HG03108 (cell line): ENCODE results near the gene PBOV1.

Source experiments
- ATAC-seq: cut with Tn5 transposase; IDR thresholded peaks from one replicate; pipeline ENCODE4 v1.9.1; 2021; ENCODE audit warnings: moderate library complexity; ENCODE audit not compliant: unreplicated experiment

PBOV1 gene

DNA sequence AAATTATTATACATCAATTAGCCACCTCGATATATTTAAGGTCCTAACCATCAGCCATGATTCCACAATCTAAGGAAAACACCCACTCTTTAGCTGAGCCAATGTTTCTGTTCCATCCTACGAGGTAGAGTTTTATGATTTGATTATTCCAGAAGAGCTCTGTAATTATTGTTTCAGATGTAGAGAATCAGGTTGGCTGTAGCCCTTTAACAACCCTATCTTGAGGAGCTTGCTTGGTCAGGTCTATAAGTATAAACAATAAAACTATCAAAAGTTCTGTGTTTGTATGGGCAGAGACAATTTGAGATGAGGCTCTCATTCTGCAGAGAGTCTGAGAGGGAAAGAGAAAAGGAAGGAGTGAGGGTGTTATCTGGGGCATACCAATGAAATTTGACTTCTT is at the start of gene PBOV1:
Gene PBOV1 (minus strand): TSS at position 43 of the 400 bp plus-strand sequence. CDS start 96 bp downstream, outside the sequence.
- no peak for ATAC-seq

DNA sequence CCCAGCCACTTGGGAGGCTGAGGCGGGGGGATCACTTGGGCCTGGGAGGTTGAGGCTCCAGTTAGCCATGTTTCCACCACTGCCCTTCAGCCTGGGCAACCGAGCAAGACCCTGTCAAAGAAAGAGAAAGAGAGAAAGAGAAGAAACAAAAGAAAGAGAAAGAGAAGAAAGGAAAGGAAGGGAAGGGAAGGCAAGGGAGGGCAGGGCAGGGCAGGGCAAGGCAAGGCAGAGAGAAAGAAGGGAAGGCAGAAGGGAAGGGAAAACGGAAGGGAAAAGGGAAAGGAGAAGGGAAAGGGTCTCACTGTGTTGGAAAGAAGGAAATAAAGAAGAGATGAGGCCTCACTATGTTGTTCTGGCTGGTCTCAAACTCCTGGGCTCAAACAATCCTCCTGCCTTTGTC is 47.8 kb upstream of the PBOV1 start:
- ATAC-seq, result no peak

DNA sequence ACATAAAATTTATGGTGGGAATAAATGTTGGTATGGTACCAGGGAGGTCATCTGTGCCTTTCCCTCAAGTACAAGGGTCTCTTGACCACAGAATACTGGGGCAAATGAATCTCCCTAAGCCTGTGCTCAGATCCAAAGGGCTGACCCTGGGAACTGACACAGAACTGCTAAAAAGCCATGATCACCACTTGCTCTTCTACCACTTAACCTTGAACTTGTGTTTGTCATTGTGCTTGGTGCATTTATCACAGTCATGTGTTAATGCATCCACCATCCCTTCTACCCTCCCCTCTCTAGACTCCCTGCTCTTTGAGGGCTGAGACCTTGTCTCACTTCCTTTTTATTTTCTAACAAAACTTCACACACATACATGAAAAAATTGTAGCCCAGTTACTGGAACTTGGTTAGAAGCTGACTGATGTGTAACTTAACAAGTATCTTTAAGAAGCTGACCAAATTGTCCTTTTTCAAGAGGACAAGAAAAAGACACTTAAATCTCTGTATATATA is 46.1 kb upstream of the PBOV1 start:
- ATAC-seq, result no peak

DNA sequence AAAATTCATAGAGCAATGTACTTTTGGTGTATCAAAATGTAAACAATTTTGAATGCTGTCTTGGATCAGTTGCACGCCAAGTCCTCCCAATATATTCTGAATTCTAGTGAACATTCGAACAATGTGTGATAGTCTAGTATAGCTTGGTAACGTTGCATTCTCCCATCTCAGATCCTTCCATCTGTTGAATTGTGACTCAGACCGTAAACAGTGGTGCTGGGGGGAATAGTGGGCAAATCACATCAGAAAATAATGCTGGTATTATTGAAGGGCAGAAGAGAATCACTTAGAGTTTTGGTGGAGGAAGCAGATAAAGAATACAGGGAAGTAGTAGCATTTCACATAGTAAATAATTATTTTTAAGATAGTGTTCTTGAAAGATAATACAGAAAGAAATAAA is 45.7 kb upstream of the PBOV1 start:
- no peak for ATAC-seq

- ATAC-seq, result no peak
Observed at GRCh38 chr6:138261116-138261780, 43.0 kb upstream of the PBOV1 start.

DNA sequence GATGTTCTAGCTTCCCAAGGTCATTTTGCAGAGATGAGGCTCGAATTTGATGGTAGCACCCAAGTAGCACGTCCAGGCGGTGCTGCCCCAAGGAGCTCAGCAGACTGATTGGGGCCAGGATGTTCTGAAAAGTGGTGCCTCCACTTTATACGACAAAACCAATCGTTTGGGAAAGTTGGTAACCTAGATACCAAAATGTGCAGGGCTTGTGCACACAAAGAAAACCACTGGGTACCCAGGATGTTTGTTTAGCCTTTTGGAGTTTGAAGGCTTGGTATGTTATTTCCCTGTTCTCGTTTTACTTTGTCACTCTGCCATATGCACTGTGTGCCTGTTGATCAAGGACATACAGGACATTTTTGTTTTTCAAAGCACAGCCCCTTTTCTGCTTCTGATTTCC is 40.7 kb upstream of the PBOV1 start:
- no peak for ATAC-seq

GRCh38 chr6:138258197-138258596 is 39.9 kb upstream of the PBOV1 start:
- ATAC-seq, result no peak

- ATAC-seq, result no peak
Observed at GRCh38 chr6:138257638-138258040, 39.3 kb upstream of the PBOV1 start.

DNA sequence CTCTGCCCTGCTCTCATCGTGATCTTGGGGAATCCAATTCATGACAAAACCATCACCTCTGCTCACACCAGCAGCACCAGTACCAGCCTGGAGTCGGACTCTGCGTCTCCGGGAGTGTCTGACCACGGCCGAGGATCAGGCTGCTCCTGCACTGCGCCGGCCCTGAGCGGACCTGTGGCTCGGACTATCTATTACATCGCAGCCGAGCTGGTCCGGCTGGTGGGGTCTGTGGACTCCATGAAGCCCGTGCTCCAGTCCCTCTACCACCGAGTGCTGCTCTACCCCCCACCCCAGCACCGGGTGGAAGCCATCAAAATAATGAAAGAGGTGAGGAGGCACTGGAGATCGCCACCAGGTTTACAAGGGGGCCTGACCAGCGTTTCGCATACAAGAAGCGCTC is 37.2 kb upstream of the PBOV1 start:
- ATAC-seq, result no peak

DNA sequence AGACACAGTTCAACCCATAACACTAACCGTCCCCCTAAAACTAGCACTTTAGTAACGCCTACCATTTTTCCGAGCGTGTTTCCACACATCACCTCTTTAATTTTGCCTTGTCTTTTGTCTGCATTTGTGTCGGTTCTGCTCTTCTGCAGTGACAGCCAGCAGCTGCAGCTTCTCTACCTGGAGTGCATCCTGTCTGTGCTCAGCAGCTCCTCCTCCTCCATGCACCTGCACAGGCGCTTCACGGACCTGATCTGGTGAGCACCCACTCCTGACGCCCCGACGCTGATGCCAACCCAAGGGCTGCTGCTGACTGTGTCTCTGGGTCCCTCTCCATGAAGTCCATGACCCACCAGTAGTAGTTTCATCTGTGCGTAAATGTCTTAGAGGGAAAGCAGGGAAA is 35.4 kb upstream of the PBOV1 start:
- ATAC-seq, result no peak

- ATAC-seq, result no peak
Observed at GRCh38 chr6:138250513-138251247, 32.4 kb upstream of the PBOV1 start.

DNA sequence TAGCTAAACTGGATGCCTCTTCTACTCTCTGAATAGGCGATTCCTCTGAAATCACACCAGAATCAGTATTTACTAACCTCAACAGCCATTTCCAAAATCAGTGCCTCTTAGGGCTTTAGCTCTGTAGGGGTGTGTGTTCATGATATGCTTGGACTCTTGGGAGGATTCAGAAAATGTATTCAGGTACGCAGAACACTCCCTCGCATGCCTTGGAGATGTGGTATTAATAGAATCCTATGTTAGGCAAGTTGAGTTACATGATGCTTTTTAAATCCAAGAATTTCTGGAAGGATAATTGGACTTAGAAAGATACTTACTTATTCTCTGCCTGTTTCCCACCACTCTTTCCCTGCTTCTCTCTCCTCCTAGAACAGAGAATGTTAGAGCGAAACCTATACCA is 31.8 kb upstream of the PBOV1 start:
- ATAC-seq, result no peak

- ATAC-seq, result no peak
Observed at GRCh38 chr6:138248878-138249277, 30.6 kb upstream of the PBOV1 start.

DNA sequence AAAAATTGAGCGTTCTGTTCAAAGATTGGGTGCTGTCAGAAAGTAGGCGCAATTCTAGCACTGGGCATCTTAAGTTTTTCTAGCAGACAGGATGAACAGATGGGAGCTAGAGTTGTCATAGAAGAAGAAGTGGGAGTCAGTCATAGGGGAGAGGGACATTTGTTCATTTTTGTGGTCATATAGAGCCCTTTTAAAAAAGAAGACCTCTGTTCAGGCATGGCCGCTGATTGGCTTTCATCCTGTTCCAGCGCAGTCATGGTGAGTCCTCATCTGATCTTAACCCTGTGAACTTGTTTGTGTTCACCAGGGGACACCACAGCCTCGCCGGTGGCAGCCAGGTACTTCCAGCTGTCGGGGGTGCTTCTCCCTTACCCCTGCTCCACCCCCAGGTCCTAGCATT is 29.7 kb upstream of the PBOV1 start:
- no peak for ATAC-seq

DNA sequence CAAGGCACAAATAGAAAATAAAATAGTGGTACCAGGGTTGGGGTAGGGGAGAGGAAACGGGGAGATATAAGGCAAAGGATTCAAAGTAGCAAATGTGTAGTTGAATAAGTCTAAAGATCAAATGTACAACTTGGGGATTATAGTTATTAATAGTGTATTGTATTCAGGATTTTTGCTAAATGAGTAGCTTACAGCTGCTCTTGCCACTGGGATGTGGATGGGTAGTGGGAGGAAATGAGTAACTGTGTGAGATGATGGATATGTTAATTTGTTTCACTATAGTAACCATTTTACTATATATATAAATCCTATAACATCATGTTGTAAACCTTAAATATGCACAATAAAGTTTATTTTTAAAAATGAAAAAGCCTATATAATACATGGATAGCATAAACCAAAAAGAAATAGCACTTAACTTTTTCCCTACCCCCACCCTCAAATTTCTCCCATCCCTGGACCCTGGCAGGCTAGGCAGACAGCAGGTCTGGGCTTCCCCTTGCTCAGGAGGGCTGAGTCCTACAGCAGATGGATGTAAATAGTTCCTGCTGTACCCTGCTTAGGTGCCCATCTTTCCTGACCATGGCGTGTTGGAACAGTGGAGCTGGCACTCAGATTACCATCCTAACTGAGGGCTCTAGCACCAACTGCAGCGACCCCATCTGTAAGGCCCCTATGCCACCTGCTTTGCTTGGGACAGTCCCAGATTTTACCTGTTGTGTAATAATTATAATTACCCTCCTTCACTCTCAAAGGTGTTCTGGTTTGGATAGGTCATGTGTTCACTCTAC is 28.6 kb upstream of the PBOV1 start:
- no peak for ATAC-seq

DNA sequence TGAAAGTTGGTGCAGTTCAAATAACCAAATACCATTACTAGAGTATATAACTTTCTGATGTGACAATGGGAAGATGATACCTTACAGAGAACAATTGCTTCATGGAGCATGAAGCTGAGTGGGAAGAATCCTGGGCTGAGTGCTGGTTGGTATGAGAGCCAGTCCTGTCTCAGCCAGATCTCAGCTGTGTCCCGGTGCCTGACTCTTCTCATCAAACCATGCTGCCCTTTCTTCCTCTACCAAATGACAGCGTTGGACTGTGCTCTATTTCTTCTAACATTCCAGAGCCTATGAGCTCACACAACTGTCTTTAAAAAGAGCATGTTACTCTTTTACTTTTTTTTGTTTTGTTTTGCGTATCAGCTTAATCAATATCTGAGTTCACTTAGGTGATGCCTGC is 27.5 kb upstream of the PBOV1 start:
- ATAC-seq, result no peak

DNA sequence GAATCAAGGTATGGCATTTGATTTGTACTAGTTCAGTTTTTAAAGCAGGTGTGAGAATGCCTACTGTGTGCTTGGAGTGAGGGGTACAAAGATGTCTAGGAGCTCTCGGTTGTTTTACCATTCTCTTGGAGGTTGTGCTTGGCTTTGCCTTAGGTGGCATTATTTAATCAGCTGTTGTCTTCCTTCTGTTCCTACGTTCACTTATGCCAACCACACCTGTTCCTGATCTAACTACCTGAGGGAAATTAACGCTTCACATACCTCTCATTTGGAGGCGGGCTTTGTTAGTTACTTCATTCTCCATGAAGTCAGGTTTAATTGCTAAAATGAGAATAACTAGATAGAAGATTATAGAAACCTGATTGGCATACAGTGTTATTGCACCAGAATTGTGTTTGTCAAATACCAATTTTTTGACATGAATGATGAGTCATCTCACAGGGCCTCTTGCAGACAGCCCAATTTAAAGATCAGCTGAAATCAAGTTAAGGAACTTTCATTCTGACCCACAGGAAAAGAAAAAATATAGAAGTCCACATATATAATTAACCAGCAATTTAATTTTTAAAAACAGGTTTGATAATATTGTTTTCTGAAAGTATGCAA is 24.8 kb upstream of the PBOV1 start:
- no peak for ATAC-seq

DNA sequence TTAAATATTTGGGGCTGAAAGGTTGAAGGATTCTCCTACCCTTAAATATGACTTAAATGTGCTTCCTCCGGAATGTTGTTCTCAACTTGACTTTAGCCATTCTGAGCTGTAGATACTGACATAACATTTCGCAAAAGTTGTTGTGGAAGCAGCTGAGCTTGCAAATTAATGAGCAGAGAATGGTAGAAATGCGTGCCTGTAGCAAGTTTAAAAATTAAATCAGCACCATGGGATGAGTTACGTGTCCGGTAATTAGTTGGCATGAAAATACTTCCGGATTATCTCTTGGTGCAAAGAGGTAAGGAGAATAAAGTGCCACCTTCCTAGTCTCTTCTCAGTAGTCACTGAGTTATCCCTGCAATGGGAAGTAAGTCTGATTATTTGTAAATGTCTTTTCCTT is 23.6 kb upstream of the PBOV1 start:
- ATAC-seq, result no peak

- no peak for ATAC-seq
Observed at GRCh38 chr6:138241381-138241780, 23.1 kb upstream of the PBOV1 start.

DNA sequence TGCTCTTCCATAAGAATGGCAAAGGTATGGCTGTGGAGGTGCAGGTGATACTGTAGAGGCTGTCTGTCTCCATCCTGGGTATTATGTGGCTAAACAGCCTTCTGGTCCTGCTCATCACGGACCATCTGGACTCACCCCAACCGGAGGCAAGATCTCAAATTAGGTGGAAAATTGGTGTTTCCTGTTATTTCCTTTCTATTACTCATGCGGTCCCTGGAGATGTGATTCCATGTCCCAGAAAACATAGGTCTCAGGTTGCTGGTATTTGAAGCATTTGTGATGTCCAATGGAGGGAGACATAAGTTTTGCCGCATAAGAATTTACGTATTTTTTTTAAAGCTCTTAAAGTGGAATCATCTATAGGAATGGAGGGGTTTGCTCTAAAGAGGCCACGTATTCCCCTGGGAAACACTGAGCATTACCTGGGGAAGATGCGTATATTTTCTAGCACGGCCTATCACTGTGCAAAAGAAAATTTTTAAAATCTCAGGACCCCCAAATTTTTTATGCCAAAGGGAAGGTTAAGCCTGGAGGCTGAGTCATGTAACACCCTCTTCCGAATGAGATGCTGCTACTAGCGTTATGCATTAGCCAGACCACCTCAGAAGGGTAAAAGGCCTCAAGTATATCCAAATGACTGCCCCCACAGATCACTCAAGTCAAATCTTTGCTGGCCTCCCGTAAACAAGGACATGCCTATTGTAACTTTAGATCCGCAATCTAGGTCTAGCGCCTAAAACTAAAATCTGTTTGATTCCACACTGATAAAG is 22.4 kb upstream of the PBOV1 start:
- ATAC-seq, result no peak

DNA sequence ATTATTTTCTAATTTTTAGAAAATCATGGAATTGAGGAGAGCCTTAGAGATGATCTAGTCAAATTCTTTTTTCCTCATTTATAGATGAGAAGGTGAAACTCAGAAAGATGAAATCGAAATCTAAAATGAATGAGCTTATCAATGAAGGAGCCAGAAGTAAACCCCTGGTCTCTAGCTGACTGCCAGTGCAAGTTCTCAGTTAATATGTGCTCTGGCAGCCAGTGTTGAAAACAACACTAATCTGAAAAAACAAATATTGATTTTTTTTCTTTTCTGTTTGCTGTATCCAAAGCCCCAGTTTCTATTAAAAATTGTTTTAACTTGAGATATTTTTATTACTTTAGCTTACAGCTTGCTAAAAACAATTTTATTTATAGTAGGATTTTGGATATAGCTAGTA is 21.5 kb upstream of the PBOV1 start:
- no peak for ATAC-seq
